HG03196 (cell line): ENCODE measurements around the gene SMCO4.
A peak's percentile ranks its signal among the peaks of the same experiment; 100 is the strongest.

Source experiments
- ATAC-seq: cut with Tn5 transposase; IDR thresholded peaks from one replicate; pipeline ENCODE4 v1.9.1; 2021; ENCODE audit not compliant: unreplicated experiment

SMCO4 gene

GRCh38 chr11:93560199-93560932 lies 17.2 kb upstream of the SMCO4 start:
- no peak for ATAC-seq

- ATAC-seq = no peak
Observed at GRCh38 chr11:93559681-93560080, 16.5 kb upstream of the SMCO4 start.

GRCh38 chr11:93552874-93553273 lies 9.7 kb upstream of the SMCO4 start:
- ATAC-seq = no peak

GRCh38 chr11:93549976-93550375 lies 6.8 kb upstream of the SMCO4 start:
- no peak for ATAC-seq

- no peak for ATAC-seq
Observed at GRCh38 chr11:93548679-93549319, 5.6 kb upstream of the SMCO4 start.

- no peak for ATAC-seq
Observed at GRCh38 chr11:93547773-93548172, 4.6 kb upstream of the SMCO4 start.

- no peak for ATAC-seq
Observed at GRCh38 chr11:93547028-93547427, 3.8 kb upstream of the SMCO4 start.

- no peak for ATAC-seq
Observed at GRCh38 chr11:93545566-93545965, 2.4 kb upstream of the SMCO4 start.

GRCh38 chr11:93542811-93543229 lies 371 bp downstream of the SMCO4 start:
- ATAC-seq = peak; percentile 31

- peak; percentile 56 for ATAC-seq
Observed at GRCh38 chr11:93541884-93542810, 1.0 kb downstream of the SMCO4 start.

GRCh38 chr11:93540896-93541553 lies 2.2 kb downstream of the SMCO4 start:
- no peak for ATAC-seq

GRCh38 chr11:93540337-93540736 lies 2.9 kb downstream of the SMCO4 start:
- ATAC-seq = no peak

GRCh38 chr11:93537767-93538261 lies 5.4 kb downstream of the SMCO4 start:
- ATAC-seq = no peak

GRCh38 chr11:93537049-93537448 lies 6.1 kb downstream of the SMCO4 start:
- ATAC-seq = no peak

GRCh38 chr11:93536101-93536861 lies 6.9 kb downstream of the SMCO4 start:
- no peak for ATAC-seq

GRCh38 chr11:93535578-93535977 lies 7.6 kb downstream of the SMCO4 start:
- ATAC-seq = peak; percentile 46

- ATAC-seq = no peak
Observed at GRCh38 chr11:93532806-93533205, 10.4 kb downstream of the SMCO4 start.

GRCh38 chr11:93532281-93532789 lies 10.9 kb downstream of the SMCO4 start:
- ATAC-seq = peak; percentile 30

- ATAC-seq = no peak
Observed at GRCh38 chr11:93530468-93530826, 12.7 kb downstream of the SMCO4 start.
